ENCODE data around the gene PELI1.

DNA sequence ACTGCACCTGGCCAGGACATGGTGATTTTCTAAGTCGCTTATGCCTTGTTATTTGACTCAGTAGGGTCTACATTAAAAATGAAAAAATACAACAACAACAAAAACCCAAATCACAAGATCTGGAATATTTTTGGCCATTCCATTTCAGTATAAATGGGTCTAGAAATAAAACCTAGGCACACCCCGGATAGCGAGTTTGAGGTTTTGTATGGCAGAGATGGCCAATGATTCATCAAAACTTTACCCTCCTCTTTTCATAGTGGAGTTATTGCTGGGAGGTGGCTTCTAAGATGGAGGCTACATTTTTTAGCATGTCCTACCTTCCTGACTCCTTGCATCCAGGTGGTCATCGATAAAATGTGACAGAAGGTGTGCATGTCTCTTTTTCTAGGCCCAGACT is 49.3 kb upstream of the PELI1 start:
- TF ChIP-seq POLR2A (IDR thresholded peaks at IDR 0.05; ENCODE audit: extremely low read depth, insufficient read length) = no peak
- TF ChIP-seq, protein P1, sequence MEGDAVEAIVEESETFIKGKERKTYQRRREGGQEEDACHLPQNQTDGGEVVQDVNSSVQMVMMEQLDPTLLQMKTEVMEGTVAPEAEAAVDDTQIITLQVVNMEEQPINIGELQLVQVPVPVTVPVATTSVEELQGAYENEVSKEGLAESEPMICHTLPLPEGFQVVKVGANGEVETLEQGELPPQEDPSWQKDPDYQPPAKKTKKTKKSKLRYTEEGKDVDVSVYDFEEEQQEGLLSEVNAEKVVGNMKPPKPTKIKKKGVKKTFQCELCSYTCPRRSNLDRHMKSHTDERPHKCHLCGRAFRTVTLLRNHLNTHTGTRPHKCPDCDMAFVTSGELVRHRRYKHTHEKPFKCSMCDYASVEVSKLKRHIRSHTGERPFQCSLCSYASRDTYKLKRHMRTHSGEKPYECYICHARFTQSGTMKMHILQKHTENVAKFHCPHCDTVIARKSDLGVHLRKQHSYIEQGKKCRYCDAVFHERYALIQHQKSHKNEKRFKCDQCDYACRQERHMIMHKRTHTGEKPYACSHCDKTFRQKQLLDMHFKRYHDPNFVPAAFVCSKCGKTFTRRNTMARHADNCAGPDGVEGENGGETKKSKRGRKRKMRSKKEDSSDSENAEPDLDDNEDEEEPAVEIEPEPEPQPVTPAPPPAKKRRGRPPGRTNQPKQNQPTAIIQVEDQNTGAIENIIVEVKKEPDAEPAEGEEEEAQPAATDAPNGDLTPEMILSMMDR (IDR thresholded peaks at IDR 0.05; ENCODE audit: low read depth, low read length) = no peak

Measured in NB4 (cell line).